Chondrocyte (in vitro differentiated cells): ENCODE results near the gene INTS11. TPM values are rescaled to one million over a fixed set of nuclear protein-coding genes. Genes with fewer than 3 reads are reported as not detected.
"Not testable (repeated sequence)": the region's sequence is repeated elsewhere in the genome, so short reads cannot be mapped to it uniquely, and the experiment has no call there.

Experiments
- DNase-seq: peaks from one replicate; pipeline ENCODE4 v3.0.0; 2021; ENCODE audit warnings: mixed read lengths, low spot score
- H3K27ac Mint-ChIP-seq: one replicate; pipeline ENCODE4 v1.8.0; 2021; ENCODE audit warnings: mild to moderate bottlenecking, moderate library complexity, mixed read lengths; ENCODE audit not compliant: unreplicated experiment
- H3K27me3 Mint-ChIP-seq: 2 replicates; pipeline ENCODE4 v1.8.0; 2021; ENCODE audit warnings: low read depth, mixed read lengths
- H3K36me3 Mint-ChIP-seq: 2 replicates; pipeline ENCODE4 v1.8.0; 2021; ENCODE audit warnings: low read depth, mixed read lengths
- H3K4me1 Mint-ChIP-seq: 2 replicates; pipeline ENCODE4 v1.8.0; 2021; ENCODE audit warnings: low read depth, mild to moderate bottlenecking, mixed read lengths
- H3K4me3 Mint-ChIP-seq: one replicate; pipeline ENCODE4 v1.8.0; 2021; ENCODE audit warnings: mild to moderate bottlenecking, moderate library complexity, mixed read lengths; ENCODE audit not compliant: unreplicated experiment
- H3K9me3 Mint-ChIP-seq: 2 replicates; pipeline ENCODE4 v1.8.0; 2021; ENCODE audit warnings: low read depth, mixed read lengths
- CTCF ChIP-seq: fragments of 200-600 bp; sonication (generic); IDR thresholded peaks from 2 replicates; pipeline ENCODE4 v1.5.0; 2021; ENCODE audit warnings: antibody characterized with exemption, mild to moderate bottlenecking, moderate library complexity
- total RNA-seq: library from RNA; stranded (reverse); gene quantifications from 3 replicates; pipeline ENCODE4 v1.2.1, GENCODE V29; 2021

The INTS11 gene
- total RNA-seq, 1 donor from 2014 or later: 73.8 TPM

GRCh38 chr1:1371364-1371745 is 46.9 kb upstream of the INTS11 start:
- DNase-seq: no peak
- peaks cover 2% of the 10 kb centered on the region for H3K36me3 Mint-ChIP-seq
- peaks cover 24% of the 10 kb centered on the region for H3K4me1 Mint-ChIP-seq
- TF ChIP-seq CTCF: no peak
- no peaks in the 10 kb centered on the region for H3K27me3 Mint-ChIP-seq
- H3K9me3 Mint-ChIP-seq: no peaks in the 10 kb centered on the region
- H3K4me3 Mint-ChIP-seq: no peak overlapping the region
- H3K27ac Mint-ChIP-seq: no peak overlapping the region

- Mint-ChIP-seq H3K4me1 (peaks cover 21% of the 10 kb centered on the region), H3K27ac (no peak overlapping the region), H3K36me3 (peaks cover 2% of the 10 kb centered on the region), H3K9me3 (no peaks in the 10 kb centered on the region), H3K27me3 (no peaks in the 10 kb centered on the region), H3K4me3 (no peak overlapping the region)
- no peak for TF ChIP-seq CTCF
- DNase-seq: no peak
These were observed 46.4 kb upstream of the INTS11 start for GRCh38 chr1:1370771-1371300.

GRCh38 chr1:1370094-1370493 is 45.6 kb upstream of the INTS11 start:
- not testable (repeated sequence) for H3K27me3 Mint-ChIP-seq, H3K9me3 Mint-ChIP-seq, H3K36me3 Mint-ChIP-seq, H3K27ac Mint-ChIP-seq, H3K4me3 Mint-ChIP-seq, DNase-seq
- H3K4me1 Mint-ChIP-seq: peaks cover 17% of the 10 kb centered on the region

- no peak overlapping the region for H3K27ac Mint-ChIP-seq
- H3K36me3 Mint-ChIP-seq: no peaks in the 10 kb centered on the region
- H3K9me3 Mint-ChIP-seq: no peaks in the 10 kb centered on the region
- TF ChIP-seq CTCF: no peak
- no peaks in the 10 kb centered on the region for H3K27me3 Mint-ChIP-seq
- no peak overlapping the region for H3K4me3 Mint-ChIP-seq
- peaks cover 3% of the 10 kb centered on the region for H3K4me1 Mint-ChIP-seq
- DNase-seq: no peak
These were observed 42.9 kb upstream of the INTS11 start for GRCh38 chr1:1367315-1367714.

GRCh38 chr1:1366699-1367066 is 42.2 kb upstream of the INTS11 start:
- Mint-ChIP-seq H3K36me3 (no peaks in the 10 kb centered on the region), H3K4me3 (no peak overlapping the region), H3K27me3 (no peaks in the 10 kb centered on the region), H3K4me1 (peaks cover 7% of the 10 kb centered on the region), H3K9me3 (no peaks in the 10 kb centered on the region), H3K27ac (no peak overlapping the region)
- TF ChIP-seq CTCF: no peak
- DNase-seq: no peak

GRCh38 chr1:1365875-1366698 is 41.6 kb upstream of the INTS11 start:
- TF ChIP-seq CTCF: no peak
- H3K27me3 Mint-ChIP-seq: no peaks in the 10 kb centered on the region
- H3K4me1 Mint-ChIP-seq: peaks cover 10% of the 10 kb centered on the region
- H3K9me3 Mint-ChIP-seq: no peaks in the 10 kb centered on the region
- H3K4me3 Mint-ChIP-seq: no peak overlapping the region
- H3K36me3 Mint-ChIP-seq: no peaks in the 10 kb centered on the region
- H3K27ac Mint-ChIP-seq: no peak overlapping the region
- DNase-seq: no peak
